GM23338 (cell line): Measurements from ENCODE around the gene CAP1. TPM values are rescaled to one million over a fixed set of nuclear protein-coding genes. Genes with fewer than 3 reads are reported as not detected.

Experiments
- ATAC-seq: fragments of 200-7000 bp; cut with Tn5 transposase; 3 replicates; pipeline ENCODE4 v1.9.1; 2020
- DNase-seq: peaks from one replicate; pipeline ENCODE4 v3.0.0-alpha.2; 2015; ENCODE audit warnings: low spot score
- H2AFZ ChIP-seq: fragments of 200-600 bp; sonication (generic); 2 replicates; pipeline ENCODE4 v1.8.0; 2016; ENCODE audit warnings: antibody characterized with exemption, mild to moderate bottlenecking, moderate library complexity
- H3F3A ChIP-seq: fragments of 200-600 bp; sonication (generic); replicated peaks from 2 replicates; pipeline ENCODE4 v1.8.0; 2017; ENCODE audit warnings: antibody characterized with exemption, mixed run types, low read depth
- H3K27ac ChIP-seq: fragments of 200-600 bp; sonication (generic); 2 replicates; pipeline ENCODE4 v1.6.1; 2016; ENCODE audit warnings: low read depth
- H3K27me3 ChIP-seq: fragments of 200-600 bp; sonication (generic); 2 replicates; pipeline ENCODE4 v1.8.0; 2016; ENCODE audit warnings: mild to moderate bottlenecking, mixed run types, moderate library complexity; ENCODE audit not compliant: insufficient read depth
- H3K36me3 ChIP-seq: fragments of 200-600 bp; sonication (generic); 2 replicates; pipeline ENCODE4 v1.8.0; 2016; ENCODE audit warnings: mild to moderate bottlenecking; ENCODE audit not compliant: insufficient read depth
- H3K4me1 ChIP-seq: fragments of 200-600 bp; sonication (generic); 2 replicates; pipeline ENCODE4 v1.8.0; 2016; ENCODE audit warnings: mild to moderate bottlenecking, moderate library complexity; ENCODE audit not compliant: insufficient read depth
- H3K4me2 ChIP-seq: fragments of 200-600 bp; sonication (generic); 2 replicates; pipeline ENCODE4 v1.7.1; 2017; ENCODE audit warnings: mixed run types
- H3K4me3 ChIP-seq: fragments of 200-600 bp; sonication (generic); 2 replicates; pipeline ENCODE4 v1.6.1; 2016; ENCODE audit warnings: mixed run types
- H3K79me2 ChIP-seq: fragments of 200-600 bp; sonication (generic); replicated peaks from 2 replicates; pipeline ENCODE4 v1.8.0; 2017; ENCODE audit warnings: mild to moderate bottlenecking; ENCODE audit not compliant: insufficient read depth
- H3K9me2 ChIP-seq: fragments of 200-600 bp; sonication (generic); 2 replicates; pipeline ENCODE4 v1.8.0; 2017; ENCODE audit not compliant: insufficient read depth
- H4K20me1 ChIP-seq: fragments of 200-600 bp; sonication (generic); replicated peaks from 2 replicates; pipeline ENCODE4 v1.8.0; 2017; ENCODE audit warnings: mild to moderate bottlenecking; ENCODE audit not compliant: insufficient read depth
- H3K27ac Mint-ChIP-seq: 2 replicates; pipeline ENCODE4 v1.8.0; 2020; ENCODE audit warnings: inconsistent platforms, mild to moderate bottlenecking, moderate library complexity, mixed read lengths
- H3K27me3 Mint-ChIP-seq: 3 replicates; pipeline ENCODE4 v1.8.0; 2022; ENCODE audit warnings: low read depth, mild to moderate bottlenecking, moderate library complexity, mixed read lengths, inconsistent platforms; ENCODE audit not compliant: insufficient read depth, poor library complexity
- H3K36me3 Mint-ChIP-seq: 3 replicates; pipeline ENCODE4 v1.8.0; 2021; ENCODE audit warnings: low read depth, mild to moderate bottlenecking, inconsistent platforms, moderate library complexity, mixed read lengths
- H3K4me1 Mint-ChIP-seq: 3 replicates; pipeline ENCODE4 v1.8.0; 2020; ENCODE audit warnings: mild to moderate bottlenecking, inconsistent platforms, mixed read lengths
- H3K4me3 Mint-ChIP-seq: 3 replicates; pipeline ENCODE4 v1.8.0; 2021; ENCODE audit warnings: moderate library complexity, mild to moderate bottlenecking, inconsistent platforms, mixed read lengths
- H3K9me3 Mint-ChIP-seq: 3 replicates; pipeline ENCODE4 v1.8.0; 2020; ENCODE audit warnings: moderate library complexity, mild to moderate bottlenecking, inconsistent platforms, mixed read lengths
- CREB1 ChIP-seq: fragments of 250-450 bp; sonication (Bioruptor Pico); IDR thresholded peaks from 2 replicates; pipeline ENCODE4 v1.5.0; 2020; ENCODE audit warnings: low read depth, mild to moderate bottlenecking, moderate library complexity
- CTCF ChIP-seq, 2 experiments: fragments of 200-600 bp in 1 of 2; sonication (generic) in 1 of 2; conservative IDR thresholded peaks; 2 replicates each; pipeline versions ENCODE4 v1.5.1 to v1.6.1; 2016 to 2017; ENCODE audit warnings: antibody characterized with exemption in 2 of 2, low read depth in 2 of 2, mild to moderate bottlenecking in 2 of 2, moderate library complexity in 1 of 2
- ETS1 ChIP-seq: IDR thresholded peaks from 2 replicates; pipeline ENCODE4 v1.6.1; 2016; ENCODE audit warnings: antibody characterized with exemption
- EZH2 ChIP-seq: fragments of 200-600 bp; sonication (generic); IDR thresholded peaks from one replicate; pipeline ENCODE4 v1.8.0; 2017; ENCODE audit warnings: antibody characterized with exemption, mild to moderate bottlenecking, low read depth; ENCODE audit not compliant: unreplicated experiment
- JUNB ChIP-seq: IDR thresholded peaks from one replicate; pipeline ENCODE4 v1.6.1; 2016; ENCODE audit warnings: antibody characterized with exemption; ENCODE audit not compliant: unreplicated experiment
- NANOG ChIP-seq: IDR thresholded peaks from 2 replicates; pipeline ENCODE4 v1.6.1; 2016; ENCODE audit warnings: antibody characterized with exemption, borderline replicate concordance
- REST ChIP-seq: IDR thresholded peaks from one replicate; pipeline ENCODE4 v1.6.1; 2018; ENCODE audit warnings: antibody characterized with exemption; ENCODE audit not compliant: unreplicated experiment
- ZNF114 ChIP-seq: fragments of 250-450 bp; sonication (Bioruptor Pico); IDR thresholded peaks from 2 replicates; pipeline ENCODE4 v1.5.0; 2020; ENCODE audit warnings: mild to moderate bottlenecking, moderate library complexity
- ZNF331 ChIP-seq: fragments of 250-450 bp; sonication (Bioruptor Pico); IDR thresholded peaks from 2 replicates; pipeline ENCODE4 v1.5.0; 2020; ENCODE audit warnings: low read depth, mild to moderate bottlenecking, moderate library complexity
- ZNF462 ChIP-seq: fragments of 250-450 bp; sonication (Bioruptor Pico); IDR thresholded peaks from 2 replicates; pipeline ENCODE4 v1.5.0; 2020; ENCODE audit warnings: mild to moderate bottlenecking, moderate library complexity
- polyA plus RNA-seq: library from polyadenylated mRNA; unstranded; fragments of >200 nt; fragmentation: Nextera tagmentation; extraction: Ambion mirVana; gene quantifications from 2 replicates; pipeline ENCODE4 v1.2.1, GENCODE V29; 2016
- total RNA-seq: library from RNA; depleted of rRNA; stranded (reverse); fragments of >200 nt; shearing (Covaris generic); gene quantifications from 2 replicates; pipeline ENCODE4 v1.2.3, GENCODE V29; 2014

CAP1 gene
- total and polyA plus RNA-seq, 2 experiments from 2014 or later: 133 to 254 TPM

GRCh38 chr1:39992234-39992633 lies 48.3 kb upstream of the CAP1 start:
- Mint-ChIP-seq H3K4me1 (0 out of 3 replicates have a peak, but pooled peaks cover 2% of the 10 kb centered on the region), H3K36me3 (no peaks in the 10 kb centered on the region), H3K4me3 (no peak overlapping the region), H3K9me3 (no peaks in the 10 kb centered on the region), H3K27ac (no peak overlapping the region), H3K27me3 (peaks cover 3% of the 10 kb centered on the region)
- Histone ChIP-seq H3K9me2 (no peaks in the 10 kb centered on the region), H3K4me1 (no peaks in the 10 kb centered on the region), H3K36me3 (no peaks in the 10 kb centered on the region), H2AFZ (no peak overlapping the region), H3K27ac (no peak overlapping the region), H3K27me3 (no peaks in the 10 kb centered on the region), H3K4me3 (no peak overlapping the region), H3F3A (0 out of 2 replicates have a peak, but pooled peaks cover 4% of the 10 kb centered on the region), H3K79me2 (no peaks in the 10 kb centered on the region), H3K4me2 (no peak overlapping the region), H4K20me1 (no peaks in the 10 kb centered on the region)
- DNase-seq (no peak), ATAC-seq (no peak)
- no peak for TF ChIP-seq ZNF114 (CRISPR knock-in tag)
- TF ChIP-seq EZH2: no peak
- TF ChIP-seq CREB1 (CRISPR knock-in tag): no peak
- TF ChIP-seq REST: no peak
- TF ChIP-seq ZNF462 (CRISPR knock-in tag): no peak
- no peak for TF ChIP-seq JUNB
- TF ChIP-seq NANOG: no peak
- TF ChIP-seq ZNF331 (CRISPR knock-in tag): no peak
- TF ChIP-seq ETS1: no peak
- TF ChIP-seq CTCF (conservative IDR thresholded peaks at IDR 0.05; ENCODE audit: low read depth in 2 of 2): no peak
